ENCODE results near the gene DCTN2.
A peak's percentile ranks its signal among the peaks of the same experiment; 100 is the strongest.
"Not testable (repeated sequence)": the region's sequence is repeated elsewhere in the genome, so short reads cannot be mapped to it uniquely, and the experiment has no call there.

The DCTN2 gene

GRCh38 chr12:57546438-57547287, at the start of gene DCTN2:
Gene DCTN2 (minus strand): TSS chr12:57547192. CDS start chr12:57547063, 129 bp downstream.
- peak; percentile 87 for DNase-seq

- DNase-seq: no peak
These were observed 46.2 kb upstream of the DCTN2 start for GRCh38 chr12:57593187-57593586.

- no peak for DNase-seq
These were observed 45.7 kb upstream of the DCTN2 start for GRCh38 chr12:57592551-57593165.

- no peak for DNase-seq
These were observed 44.9 kb upstream of the DCTN2 start for GRCh38 chr12:57591782-57592325.

- peak; percentile 31 for DNase-seq
These were observed 44.1 kb upstream of the DCTN2 start, which contains the start of gene PIP4K2C for GRCh38 chr12:57590864-57591781. Gene PIP4K2C (plus strand): TSS chr12:57591192. CDS start chr12:57591290, 98 bp downstream.

GRCh38 chr12:57590479-57590863, 43.5 kb upstream of the DCTN2 start:
- DNase-seq: no peak

- DNase-seq: not testable (repeated sequence)
These were observed 42.1 kb upstream of the DCTN2 start for GRCh38 chr12:57588951-57589610.

GRCh38 chr12:57586832-57587429, 39.9 kb upstream of the DCTN2 start:
- no peak for DNase-seq

GRCh38 chr12:57586128-57586527, 39.1 kb upstream of the DCTN2 start:
- no peak for DNase-seq

- no peak for DNase-seq
These were observed 38.2 kb upstream of the DCTN2 start for GRCh38 chr12:57585156-57585555.

- DNase-seq: no peak
These were observed 37.7 kb upstream of the DCTN2 start for GRCh38 chr12:57584690-57585089.

- DNase-seq: no peak
These were observed 37.1 kb upstream of the DCTN2 start for GRCh38 chr12:57584050-57584449.

- DNase-seq: peak; percentile 32
These were observed 36.2 kb upstream of the DCTN2 start for GRCh38 chr12:57583008-57583831.

- no peak for DNase-seq
These were observed 35.4 kb upstream of the DCTN2 start for GRCh38 chr12:57582440-57582839.

GRCh38 chr12:57581802-57582201, 34.8 kb upstream of the DCTN2 start:
- DNase-seq: no peak

GRCh38 chr12:57580466-57580795, 33.4 kb upstream of the DCTN2 start:
- DNase-seq: no peak

- no peak for DNase-seq
These were observed 32.9 kb upstream of the DCTN2 start for GRCh38 chr12:57579677-57580465.

GRCh38 chr12:57579011-57579410, 32.0 kb upstream of the DCTN2 start:
- DNase-seq: no peak

GRCh38 chr12:57577981-57578758, 31.2 kb upstream of the DCTN2 start:
- DNase-seq: no peak
